Endothelial cell of umbilical vein (primary cell): ENCODE results near the gene TMCC2. TPM values are rescaled to one million over a fixed set of nuclear protein-coding genes. Genes with fewer than 3 reads are reported as not detected.
"Not testable (repeated sequence)": the region's sequence is repeated elsewhere in the genome, so short reads cannot be mapped to it uniquely, and the experiment has no call there.

ENCODE experiments used
- BruUV-seq: library from RNA; stranded (reverse); fragments of 400-500 nt; replicated peaks from 2 replicates; lab custom pipeline; 2021; lab: Mats Ljungman, UMichigan
- CTCF ChIA-PET: fragments of 300-600, 350-600 bp; sonication (Branson Sonifier 250); formaldehyde crosslinking; loops from one replicate; lab custom pipeline; 2021; ENCODE audit warnings: antibody characterized with exemption, inconsistent platforms; lab: Charles Lee
- POLR2A ChIA-PET: fragments of 300-600, 350-600 bp; sonication (Branson Sonifier 250); formaldehyde crosslinking; loops from one replicate; lab custom pipeline; 2021; ENCODE audit warnings: antibody characterized with exemption, inconsistent platforms; lab: Charles Lee
- DNase-seq: peaks from one replicate; pipeline ENCODE4 v3.0.0-alpha.2; 2011; ENCODE audit warnings: low read depth, low spot score
- FAIRE-seq: peaks from 2 replicates; lab custom pipeline; 2011; peaks lifted over from hg19 to GRCh38; lab: Jason Lieb, UNC
- H2AFZ ChIP-seq: 2 replicates; pipeline ENCODE4 v1.6.0; 2012; ENCODE audit warnings: low read depth, low read length, control low read depth, inconsistent platforms
- H3K27ac ChIP-seq: 2 replicates; pipeline ENCODE4 v1.5.1; 2011; ENCODE audit warnings: low read depth, mild to moderate bottlenecking, control low read depth, low read length, moderate library complexity; ENCODE audit not compliant: insufficient read depth
- H3K27me3 ChIP-seq, 2 experiments: 2 replicates each; pipeline versions ENCODE4 v1.6.0 to v1.6.1; 2011; ENCODE audit warnings: low read length in 2 of 2, mixed read lengths in 1 of 2; ENCODE audit not compliant: control insufficient read depth in 2 of 2, insufficient read depth in 2 of 2
- H3K36me3 ChIP-seq, 2 experiments: 2 replicates in 1 of 2; 3 replicates in 1 of 2; pipeline ENCODE4 v1.5.1; 2011; ENCODE audit warnings: low read length in 2 of 2, mild to moderate bottlenecking in 1 of 2, moderate library complexity in 1 of 2; ENCODE audit not compliant: control insufficient read depth in 2 of 2, insufficient read depth in 2 of 2; ENCODE audit errors: extremely low read depth in 1 of 2
- H3K4me1 ChIP-seq: 3 replicates; pipeline ENCODE4 v1.5.1; 2011; ENCODE audit warnings: mild to moderate bottlenecking, low read length; ENCODE audit not compliant: control insufficient read depth, insufficient read depth; ENCODE audit errors: extremely low read depth
- H3K4me2 ChIP-seq: 2 replicates; pipeline ENCODE4 v1.6.1; 2011; ENCODE audit warnings: low read length, control low read depth, mixed read lengths; ENCODE audit not compliant: insufficient read depth
- H3K4me3 ChIP-seq, 3 experiments: fragments of 200-600 bp in 1 of 3; sonication (generic), shearing (Covaris generic) in 1 of 3; replicated peaks in 1 of 3; 2 replicates each; pipeline ENCODE4 v1.5.1; 2011 to 2016; ENCODE audit warnings: control low read depth in 3 of 3, low read length in 3 of 3, mild to moderate bottlenecking in 2 of 3, inconsistent platforms in 1 of 3, low read depth in 1 of 3, moderate library complexity in 1 of 3; ENCODE audit not compliant: insufficient read depth in 1 of 3
- H3K79me2 ChIP-seq: 2 replicates; pipeline ENCODE4 v1.6.0; 2012; ENCODE audit warnings: low read length, inconsistent platforms; ENCODE audit not compliant: control insufficient read depth, insufficient read depth
- H3K9ac ChIP-seq: replicated peaks from 2 replicates; pipeline ENCODE3; 2011; ENCODE audit warnings: low read length, control low read depth; ENCODE audit not compliant: insufficient read depth; ENCODE audit errors: extremely low read depth
- H3K9me1 ChIP-seq: replicated peaks from 3 replicates; pipeline ENCODE4 v1.6.0; 2011; ENCODE audit warnings: mild to moderate bottlenecking, low read length; ENCODE audit not compliant: control insufficient read depth, insufficient read depth; ENCODE audit errors: extremely low read depth
- H3K9me3 ChIP-seq: replicated peaks from 2 replicates; pipeline ENCODE4 v1.5.1; 2012; ENCODE audit warnings: low read length, inconsistent platforms; ENCODE audit not compliant: control insufficient read depth, insufficient read depth
- H4K20me1 ChIP-seq: replicated peaks from 2 replicates; pipeline ENCODE3; 2011; ENCODE audit warnings: mild to moderate bottlenecking, low read length; ENCODE audit not compliant: control insufficient read depth, insufficient read depth; ENCODE audit errors: extremely low read depth
- EZH2 ChIP-seq: IDR thresholded peaks from 2 replicates; pipeline ENCODE4 v1.6.1; 2012; ENCODE audit warnings: borderline replicate concordance, low read depth, mild to moderate bottlenecking, moderate library complexity, low read length, inconsistent platforms; ENCODE audit not compliant: severe bottlenecking
- FOS ChIP-seq: IDR thresholded peaks from 2 replicates; pipeline ENCODE4 v1.6.1; 2011; ENCODE audit warnings: mild to moderate bottlenecking, low read length, moderate library complexity, borderline replicate concordance; ENCODE audit not compliant: insufficient read depth
- GATA2 ChIP-seq: IDR thresholded peaks from 2 replicates; pipeline ENCODE4 v1.7.0; 2011; ENCODE audit warnings: low read depth, mild to moderate bottlenecking, moderate library complexity, mixed read lengths, low read length; ENCODE audit not compliant: insufficient read length, insufficient read depth
- JUN ChIP-seq: IDR thresholded peaks from 2 replicates; pipeline ENCODE4 v1.6.1; 2011; ENCODE audit warnings: borderline replicate concordance, low read depth; ENCODE audit not compliant: insufficient read length, insufficient read depth
- POLR2A ChIP-seq: IDR thresholded peaks from 2 replicates; pipeline ENCODE4 v1.6.1; 2012; ENCODE audit warnings: low read depth, mild to moderate bottlenecking, control low read depth, low read length
- POLR2AphosphoS5 ChIP-seq: IDR thresholded peaks from 2 replicates; pipeline ENCODE4 v1.6.1; 2012; ENCODE audit warnings: low read depth, mild to moderate bottlenecking, control low read depth, low read length, moderate library complexity; ENCODE audit not compliant: insufficient read depth
- dilution Hi-C: fragments of 300-500 bp; cut with MboI; formaldehyde crosslinking; loops from one replicate; pipeline ENCODE4 v1.15.0; 2019; ENCODE audit warnings: low sequenced_read_pairs; ENCODE audit not compliant: extremely low pct_ligation_motif_present
- intact Hi-C: fragments of 100-400 bp; cut with micrococcal nuclease; formaldehyde crosslinking; loops from one replicate; pipeline ENCODE4 v1.10.0; 2022
- polyA plus RNA-seq, 4 experiments: library from polyadenylated mRNA; depleted of rRNA in 3 of 4; stranded (reverse) in 3 of 4; unstranded in 1 of 4; fragments of >200 nt; gene quantifications; 2 replicates each; pipeline versions ENCODE4 v1.2.1 to v1.2.3, GENCODE V29; 2011 to 2012; ENCODE audit warnings: missing spikeins in 1 of 4
- total RNA-seq: library from RNA; stranded (reverse); gene quantifications from 2 replicates; pipeline ENCODE4 v1.2.3, GENCODE V29; 2021
- TF ChIP-seq, protein P1 (sequence below), 2 donors: IDR thresholded peaks; 1 replicate in 1 of 2; 2 replicates in 1 of 2; pipeline ENCODE4 v1.5.1; 2011; ENCODE audit warnings: low read length in 2 of 2, mild to moderate bottlenecking in 2 of 2, moderate library complexity in 2 of 2, control low read depth in 1 of 2, inconsistent platforms in 1 of 2, low read depth in 1 of 2; ENCODE audit not compliant: insufficient read depth in 1 of 2; ENCODE audit errors: extremely low read depth in 1 of 2

The TMCC2 gene
- total and polyA plus RNA-seq, 2 donors (not counting 3 experiments of a cell fraction or from before 2014, with no cell fraction given): 2.0 to 2.1 TPM

DNA sequence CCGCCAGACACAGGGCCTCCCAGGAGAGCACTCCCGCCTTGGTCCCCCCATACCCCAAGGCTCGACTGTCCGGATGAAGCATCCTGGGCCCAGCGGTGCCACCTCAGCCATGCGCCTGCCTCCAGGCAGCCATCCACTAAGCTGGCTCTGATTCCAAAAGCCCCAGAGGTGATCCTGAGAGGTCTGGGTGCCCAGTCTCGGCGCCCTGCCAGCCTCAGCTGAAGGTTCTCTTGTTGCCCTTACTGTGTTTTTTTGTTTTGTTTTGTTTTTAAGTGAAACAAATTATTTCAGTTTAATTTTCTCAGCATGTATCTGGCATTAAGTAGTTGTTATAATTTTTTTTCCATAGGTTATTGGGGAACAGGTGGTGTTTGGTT lies 48.9 kb downstream of the TMCC2 start:
- H3K9me3 ChIP-seq: no peaks in the 10 kb centered on the region
- DNase-seq (no peak), FAIRE-seq (no peak)
- dilution Hi-C loops (no loop called here), intact Hi-C loops (no loop called here)
- ChIA-PET CTCF (interaction anchor here (1.3 to 17.5 kb wide), 2 partner anchors 51 to 215 kb away, joined by 3 to 1536 read pairs; partner anchors contain the start of gene NUAK2), POLR2A (no interaction called here)
- no peak for TF ChIP-seq FOS
- no peak for TF ChIP-seq POLR2A
- TF ChIP-seq GATA2: no peak
- TF ChIP-seq JUN: no peak
- no peak for TF ChIP-seq EZH2
- no peaks in the 10 kb centered on the region for H3K79me2 ChIP-seq
- H3K4me1 ChIP-seq: peaks cover 3% of the 10 kb centered on the region
- no peak overlapping the region for H2AFZ ChIP-seq
- H3K36me3 ChIP-seq: no peaks in the 10 kb centered on the region
- H4K20me1 ChIP-seq: no peaks in the 10 kb centered on the region
- no peak overlapping the region for H3K4me2 ChIP-seq
- H3K4me3 ChIP-seq: no peak overlapping the region
- H3K27ac ChIP-seq: no peak overlapping the region
- no peaks in the 10 kb centered on the region for H3K27me3 ChIP-seq
- no TSS peak for BruUV-seq
- no peaks in the 10 kb centered on the region for H3K9me1 ChIP-seq
- no peak overlapping the region for H3K9ac ChIP-seq

GRCh38 chr1:205279986-205280385 lies 52.2 kb downstream of the TMCC2 start:
- Histone ChIP-seq H3K36me3 (no peaks in the 10 kb centered on the region), H3K4me1 (peaks cover 9% of the 10 kb centered on the region), H2AFZ (no peak overlapping the region), H3K9ac (no peak overlapping the region), H3K4me3 (no peak overlapping the region), H3K4me2 (no peak overlapping the region), H3K27me3 (no peaks in the 10 kb centered on the region), H3K79me2 (no peaks in the 10 kb centered on the region), H3K9me3 (no peaks in the 10 kb centered on the region), H3K9me1 (no peaks in the 10 kb centered on the region), H3K27ac (no peak overlapping the region), H4K20me1 (no peaks in the 10 kb centered on the region)
- intact Hi-C loops (no loop called here), dilution Hi-C loops (no loop called here)
- FAIRE-seq (no peak), DNase-seq (no peak)
- CTCF ChIA-PET: interaction anchor here (0.9 to 17.5 kb wide), 4 partner anchors 9 to 74 kb away, joined by 5 to 1536 read pairs (median 8); partner anchors contain the start of gene NUAK2
- no TSS peak for BruUV-seq
- POLR2A ChIA-PET: no interaction called here
- TF ChIP-seq, protein P1, sequence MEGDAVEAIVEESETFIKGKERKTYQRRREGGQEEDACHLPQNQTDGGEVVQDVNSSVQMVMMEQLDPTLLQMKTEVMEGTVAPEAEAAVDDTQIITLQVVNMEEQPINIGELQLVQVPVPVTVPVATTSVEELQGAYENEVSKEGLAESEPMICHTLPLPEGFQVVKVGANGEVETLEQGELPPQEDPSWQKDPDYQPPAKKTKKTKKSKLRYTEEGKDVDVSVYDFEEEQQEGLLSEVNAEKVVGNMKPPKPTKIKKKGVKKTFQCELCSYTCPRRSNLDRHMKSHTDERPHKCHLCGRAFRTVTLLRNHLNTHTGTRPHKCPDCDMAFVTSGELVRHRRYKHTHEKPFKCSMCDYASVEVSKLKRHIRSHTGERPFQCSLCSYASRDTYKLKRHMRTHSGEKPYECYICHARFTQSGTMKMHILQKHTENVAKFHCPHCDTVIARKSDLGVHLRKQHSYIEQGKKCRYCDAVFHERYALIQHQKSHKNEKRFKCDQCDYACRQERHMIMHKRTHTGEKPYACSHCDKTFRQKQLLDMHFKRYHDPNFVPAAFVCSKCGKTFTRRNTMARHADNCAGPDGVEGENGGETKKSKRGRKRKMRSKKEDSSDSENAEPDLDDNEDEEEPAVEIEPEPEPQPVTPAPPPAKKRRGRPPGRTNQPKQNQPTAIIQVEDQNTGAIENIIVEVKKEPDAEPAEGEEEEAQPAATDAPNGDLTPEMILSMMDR (IDR thresholded peaks at IDR 0.05; ENCODE audit: extremely low read depth in 1 of 2, insufficient read depth in 1 of 2, low read depth in 1 of 2, low read length in 2 of 2): no peak
- no peak for TF ChIP-seq POLR2AphosphoS5

GRCh38 chr1:205280666-205281395 lies 53.1 kb downstream of the TMCC2 start:
- H3K36me3 ChIP-seq, H2AFZ ChIP-seq, dilution Hi-C loops, intact Hi-C loops, H3K27me3 ChIP-seq, H3K9me3 ChIP-seq, H3K27ac ChIP-seq, H4K20me1 ChIP-seq, FAIRE-seq, H3K9me1 ChIP-seq, H3K79me2 ChIP-seq, DNase-seq, POLR2A ChIA-PET, BruUV-seq, H3K4me3 ChIP-seq, H3K9ac ChIP-seq, H3K4me2 ChIP-seq: not testable (repeated sequence)
- CTCF ChIA-PET: interaction anchor here (0.9 to 17.5 kb wide), 4 partner anchors 7 to 46 kb away, joined by 5 to 1536 read pairs (median 31); partner anchors contain the start of gene NUAK2
- peaks cover 17% of the 10 kb centered on the region for H3K4me1 ChIP-seq
